Measurements from ENCODE around the gene ART5.

- TF ChIP-seq, protein P1, sequence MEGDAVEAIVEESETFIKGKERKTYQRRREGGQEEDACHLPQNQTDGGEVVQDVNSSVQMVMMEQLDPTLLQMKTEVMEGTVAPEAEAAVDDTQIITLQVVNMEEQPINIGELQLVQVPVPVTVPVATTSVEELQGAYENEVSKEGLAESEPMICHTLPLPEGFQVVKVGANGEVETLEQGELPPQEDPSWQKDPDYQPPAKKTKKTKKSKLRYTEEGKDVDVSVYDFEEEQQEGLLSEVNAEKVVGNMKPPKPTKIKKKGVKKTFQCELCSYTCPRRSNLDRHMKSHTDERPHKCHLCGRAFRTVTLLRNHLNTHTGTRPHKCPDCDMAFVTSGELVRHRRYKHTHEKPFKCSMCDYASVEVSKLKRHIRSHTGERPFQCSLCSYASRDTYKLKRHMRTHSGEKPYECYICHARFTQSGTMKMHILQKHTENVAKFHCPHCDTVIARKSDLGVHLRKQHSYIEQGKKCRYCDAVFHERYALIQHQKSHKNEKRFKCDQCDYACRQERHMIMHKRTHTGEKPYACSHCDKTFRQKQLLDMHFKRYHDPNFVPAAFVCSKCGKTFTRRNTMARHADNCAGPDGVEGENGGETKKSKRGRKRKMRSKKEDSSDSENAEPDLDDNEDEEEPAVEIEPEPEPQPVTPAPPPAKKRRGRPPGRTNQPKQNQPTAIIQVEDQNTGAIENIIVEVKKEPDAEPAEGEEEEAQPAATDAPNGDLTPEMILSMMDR (IDR thresholded peaks at IDR 0.05) = no peak
- TF ChIP-seq POLR2A (IDR thresholded peaks at IDR 0.05) = no peak
Measured at GRCh38 chr11:3667149-3668035, 25.6 kb upstream of the ART5 start.

Measured in heart left ventricle (tissue), 13 donors.